MCF 10A (cell line): ENCODE results near the gene LATS1. TPM values are rescaled to one million over a fixed set of nuclear protein-coding genes. Genes with fewer than 3 reads are reported as not detected.
A peak's percentile ranks its signal among the peaks of the same experiment; 100 is the strongest.

ENCODE experiments used
- Bru-seq: library from RNA; stranded (reverse); fragments of 400-500 nt; gene quantifications from one replicate; lab custom pipeline; 2021; lab: Mats Ljungman, UMichigan
- BruChase-seq, 2 experiments: library from RNA; stranded (reverse); fragments of 400-500 nt; gene quantifications; one replicate each; lab custom pipeline; 2021; lab: Mats Ljungman, UMichigan
- BruUV-seq: library from RNA; stranded (reverse); fragments of 400-500 nt; replicated peaks from 2 replicates; lab custom pipeline; 2021; lab: Mats Ljungman, UMichigan
- CTCF ChIA-PET: fragments of 300-600 bp; sonication (Branson Sonifier 250); formaldehyde crosslinking; extraction: SDS; loops from one replicate; lab custom pipeline; 2021; ENCODE audit warnings: antibody characterized with exemption, inconsistent platforms; lab: Yijun Ruan, JAX
- POLR2A ChIA-PET: fragments of 300-600, 350-650 bp; sonication (Branson Sonifier 250); formaldehyde crosslinking; extraction: SDS; loops from one replicate; lab custom pipeline; 2020; ENCODE audit warnings: antibody characterized with exemption, inconsistent platforms; lab: Yijun Ruan, JAX
- DNase-seq: peaks from one replicate; pipeline ENCODE4 v3.0.0-alpha.2; 2018; ENCODE audit not compliant: unreplicated experiment
- H3K27ac Mint-ChIP-seq: one replicate; pipeline ENCODE4 v1.8.0; 2022; ENCODE audit warnings: mild to moderate bottlenecking, low read depth, mixed read lengths; ENCODE audit not compliant: unreplicated experiment
- H3K27me3 Mint-ChIP-seq: one replicate; pipeline ENCODE4 v1.8.0; 2022; ENCODE audit warnings: mixed read lengths; ENCODE audit not compliant: insufficient read depth, unreplicated experiment
- H3K36me3 Mint-ChIP-seq: one replicate; pipeline ENCODE4 v1.8.0; 2022; ENCODE audit warnings: mild to moderate bottlenecking, moderate library complexity, mixed read lengths; ENCODE audit not compliant: insufficient read depth, unreplicated experiment
- H3K4me1 Mint-ChIP-seq: one replicate; pipeline ENCODE4 v1.8.0; 2022; ENCODE audit warnings: mixed read lengths; ENCODE audit not compliant: insufficient read depth, unreplicated experiment
- H3K4me3 Mint-ChIP-seq: one replicate; pipeline ENCODE4 v1.8.0; 2022; ENCODE audit warnings: mild to moderate bottlenecking, moderate library complexity, mixed read lengths; ENCODE audit not compliant: unreplicated experiment
- H3K9me3 Mint-ChIP-seq: one replicate; pipeline ENCODE4 v1.8.0; 2022; ENCODE audit warnings: mixed read lengths; ENCODE audit not compliant: unreplicated experiment
- CTCF ChIP-seq: fragments of 200-600 bp; IDR thresholded peaks from one replicate; pipeline ENCODE4 v1.8.0; 2022; ENCODE audit warnings: antibody characterized with exemption, mild to moderate bottlenecking; ENCODE audit not compliant: unreplicated experiment
- intact Hi-C: fragments of 100-400 bp; cut with micrococcal nuclease; formaldehyde crosslinking; loops from 2 replicates; pipeline ENCODE4 v1.14.1; 2022
- long read RNA-seq: library from polyadenylated mRNA; stranded (forward); transcript quantifications from one replicate; pipeline ENCODE4 v2.0.0, GENCODE V29; 2022
- total RNA-seq: library from RNA; stranded (reverse); gene quantifications from 2 replicates; pipeline ENCODE4 v1.2.3, GENCODE V29; 2022

Gene LATS1
- total RNA-seq (28.8 and 34.3 TPM in 2 replicates), Bru-seq, nascent RNA (percentile 80 among the genes with signal in this experiment), BruChase-seq, experiment 1, labeled RNA remaining after a 6-hour chase (percentile 91 among the genes with signal in this experiment), BruChase-seq, experiment 2, labeled RNA remaining after a 2-hour chase (percentile 88 among the genes with signal in this experiment)
- long read RNA-seq, full-length matches to known transcripts: 12 of 19 reads
- long read RNA-seq, partial matches to known transcripts: 2 of 19 reads
- long read RNA-seq, other reads (novel, unspliced or antisense): 5 of 19 reads

GRCh38 chr6:149717588-149718458, at the start of gene LATS1:
TSS of gene LATS1 (minus strand) at chr6:149718101. CDS start at chr6:149702126, 15,975 bp downstream.
- ChIA-PET CTCF (interaction anchor here (0.7 to 1.3 kb wide), 5 partner anchors 13 to 302 kb away, joined by 3 to 4 read pairs (median 3); no protein-coding TSS in a partner anchor), POLR2A (interaction anchor here (0.6 to 7.0 kb wide), 46 partner anchors 9 to 1673 kb away, joined by 3 to 138 read pairs (median 4); partner anchors contain the start of genes GINM1, KATNA1, NUP43 and PCMT1)
- Mint-ChIP-seq H3K4me3 (peak within 1 kb of the TSS; percentile 83), H3K36me3 (peaks cover 20% of the 10 kb centered on the region), H3K27ac (peak within 1 kb of the TSS; percentile 82), H3K4me1 (no peaks in the 10 kb centered on the region), H3K27me3 (no peaks in the 10 kb centered on the region), H3K9me3 (no peaks in the 10 kb centered on the region)
- BruUV-seq: no TSS peak
- no peak for TF ChIP-seq CTCF
- intact Hi-C loops: loop anchor here (1.0 to 2.0 kb wide), 2 partner anchors 70 to 153 kb away; partner anchors contain the start of gene KATNA1
- DNase-seq: peak; percentile 93

- POLR2A ChIA-PET: interaction anchor here (0.7 to 1.9 kb wide), 8 partner anchors 9 to 99 kb away, joined by 3 to 10 read pairs (median 4); partner anchors contain the start of genes LATS1 and NUP43
- BruUV-seq: no TSS peak
- H3K27me3 Mint-ChIP-seq: no peaks in the 10 kb centered on the region
- peak; percentile 88 for DNase-seq
- intact Hi-C loops: loop anchor here (2.0 kb wide), 1 partner anchor 13 kb away; no protein-coding TSS in a partner anchor
- no peaks in the 10 kb centered on the region for H3K9me3 Mint-ChIP-seq
- peaks cover 44% of the 10 kb centered on the region for H3K36me3 Mint-ChIP-seq
- H3K4me1 Mint-ChIP-seq: peaks cover 32% of the 10 kb centered on the region
- H3K4me3 Mint-ChIP-seq: peak overlapping the region; percentile 4
- no peak for TF ChIP-seq CTCF
- CTCF ChIA-PET: interaction anchor here (1.1 to 1.7 kb wide), 2 partner anchors 9 to 12 kb away, joined by 3 read pairs; no protein-coding TSS in a partner anchor
- peak overlapping the region; percentile 52 for H3K27ac Mint-ChIP-seq
These were observed 48.4 kb upstream of the LATS1 start for GRCh38 chr6:149766156-149766769.

- no peak overlapping the region for H3K27ac Mint-ChIP-seq
- peaks cover 44% of the 10 kb centered on the region for H3K36me3 Mint-ChIP-seq
- POLR2A ChIA-PET: interaction anchor here (0.8 to 1.6 kb wide), 4 partner anchors 11 to 131 kb away, joined by 4 to 13 read pairs (median 8); partner anchors contain the start of genes LATS1 and PCMT1
- H3K9me3 Mint-ChIP-seq: no peaks in the 10 kb centered on the region
- TF ChIP-seq CTCF: no peak
- no peak overlapping the region for H3K4me3 Mint-ChIP-seq
- intact Hi-C loops: no loop called here
- BruUV-seq: no TSS peak
- H3K4me1 Mint-ChIP-seq: peaks cover 43% of the 10 kb centered on the region
- no peak for DNase-seq
- H3K27me3 Mint-ChIP-seq: no peaks in the 10 kb centered on the region
- CTCF ChIA-PET: interaction anchor here (1.5 kb wide), 1 partner anchor 40 kb away, joined by 3 read pairs; no protein-coding TSS in a partner anchor
These were observed 46.0 kb upstream of the LATS1 start for GRCh38 chr6:149763866-149764265.
